Muscle of arm (tissue), 12 donors: ENCODE results near the gene SUPT4H1. TPM values are rescaled to one million over a fixed set of nuclear protein-coding genes. Genes with fewer than 3 reads are reported as not detected.

Source experiments
- DNase-seq: peaks from one replicate; pipeline ENCODE4 v3.0.0-alpha.2; 2013
- polyA plus RNA-seq, 12 donors: library from polyadenylated mRNA; unstranded; fragments of 120-200 nt; gene quantifications; one replicate each; pipeline ENCODE4 v1.2.1, GENCODE V29; 2013; ENCODE audit not compliant: insufficient read length in 12 of 12

SUPT4H1 gene
- polyA plus RNA-seq, 12 donors, result 70.2 to 104 (median 87.3) TPM; not detected in 1

DNA sequence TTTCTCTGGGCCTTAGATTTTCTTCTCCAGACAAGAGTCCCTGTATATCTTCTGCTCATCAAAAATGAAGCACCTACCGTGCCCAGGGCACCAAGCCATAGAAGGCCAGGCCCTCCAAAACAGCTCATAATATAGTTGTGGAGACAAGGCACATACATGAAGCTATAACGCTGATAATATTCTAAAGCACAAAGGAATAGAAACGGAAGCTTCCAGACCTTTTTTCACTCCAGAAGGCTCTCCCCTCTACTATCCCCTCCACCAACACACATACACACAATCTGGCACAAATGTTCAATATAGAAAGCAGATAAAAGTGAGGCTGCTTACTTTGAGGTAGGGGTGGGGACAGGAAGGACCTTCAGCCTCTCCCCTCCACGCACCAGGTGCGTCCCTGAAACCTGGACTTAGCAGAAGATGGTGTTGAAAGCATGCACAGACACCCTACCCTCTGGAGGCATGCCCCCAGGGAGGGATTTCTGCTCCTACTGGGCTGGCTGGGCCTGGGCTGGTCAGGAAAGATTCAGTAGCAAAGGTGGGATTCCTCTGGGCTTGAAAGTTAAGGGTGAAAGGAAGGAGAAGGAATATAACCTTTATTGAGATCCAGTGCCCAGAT is 14.1 kb upstream of the SUPT4H1 start:
- DNase-seq, result no peak

DNA sequence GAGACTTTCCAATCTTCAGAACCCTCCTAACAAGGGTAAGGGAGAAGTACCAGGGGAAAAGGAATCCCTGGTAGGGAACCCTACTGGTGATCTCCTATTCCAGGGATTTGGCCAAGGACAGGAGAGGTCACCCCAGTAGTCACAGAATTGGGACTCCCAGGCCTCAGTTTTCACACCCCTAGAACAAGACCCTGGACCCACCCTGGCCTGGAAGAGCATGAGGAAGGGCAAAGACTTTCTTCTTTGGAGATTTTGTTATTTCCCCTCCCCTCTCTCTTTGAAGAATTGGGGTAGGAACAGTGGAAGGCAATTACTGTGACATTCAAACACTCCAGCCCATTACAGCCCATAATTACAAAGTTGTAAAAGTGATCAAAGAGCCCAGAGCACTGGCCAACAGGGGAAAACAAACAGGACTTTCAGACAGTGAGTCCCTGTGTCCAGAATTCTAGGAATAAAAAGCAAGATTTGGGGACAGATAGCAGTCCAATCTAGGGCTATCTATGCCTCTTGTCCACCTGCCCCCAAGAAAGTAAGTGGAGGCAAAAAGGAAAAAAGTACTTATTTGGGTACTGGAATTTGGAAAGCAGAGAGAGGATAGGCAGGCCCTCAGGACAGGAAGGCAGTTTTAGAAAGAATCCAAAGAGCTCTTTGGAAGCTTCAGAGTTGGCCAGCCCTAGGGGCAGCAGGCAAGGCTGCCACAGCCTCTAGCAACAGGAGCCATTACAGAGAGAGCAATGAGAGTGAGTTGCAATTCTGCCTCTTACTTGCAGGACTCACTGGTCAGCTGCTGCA is 13.4 kb upstream of the SUPT4H1 start:
- DNase-seq, result no peak

DNA sequence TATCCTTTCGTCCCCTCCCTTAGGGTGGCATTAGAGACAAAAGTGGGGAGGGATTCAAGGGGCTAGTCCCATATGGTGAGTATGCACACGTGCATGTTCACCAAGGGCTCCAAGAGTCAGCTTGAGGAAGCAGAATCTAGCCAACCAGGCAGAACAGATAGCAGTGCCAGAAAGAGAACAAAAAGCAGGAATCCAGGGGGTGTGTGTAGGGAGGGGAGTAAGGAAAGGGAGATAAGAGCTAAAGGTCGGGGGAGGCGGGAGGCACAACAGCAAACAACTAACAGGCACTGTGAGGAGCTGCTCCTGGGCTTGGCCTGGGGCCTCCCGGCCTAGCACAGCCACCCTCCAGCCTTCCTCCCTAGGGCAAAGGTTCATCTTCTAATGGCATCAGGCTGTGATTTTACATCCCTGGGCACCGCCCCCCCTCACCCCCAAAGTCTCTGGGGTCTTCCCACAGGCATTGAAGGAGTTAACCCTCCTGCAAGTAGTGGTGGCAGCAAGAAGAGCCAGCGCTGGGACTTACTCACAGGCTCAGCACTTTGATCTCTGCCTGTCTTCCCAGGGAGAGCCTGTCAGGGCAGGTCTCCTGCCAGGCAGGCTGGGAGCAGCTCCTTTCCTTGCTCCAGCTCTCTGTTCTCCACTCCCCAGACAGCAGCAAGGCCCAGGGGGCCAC is 12.4 kb upstream of the SUPT4H1 start:
- no peak for DNase-seq

DNA sequence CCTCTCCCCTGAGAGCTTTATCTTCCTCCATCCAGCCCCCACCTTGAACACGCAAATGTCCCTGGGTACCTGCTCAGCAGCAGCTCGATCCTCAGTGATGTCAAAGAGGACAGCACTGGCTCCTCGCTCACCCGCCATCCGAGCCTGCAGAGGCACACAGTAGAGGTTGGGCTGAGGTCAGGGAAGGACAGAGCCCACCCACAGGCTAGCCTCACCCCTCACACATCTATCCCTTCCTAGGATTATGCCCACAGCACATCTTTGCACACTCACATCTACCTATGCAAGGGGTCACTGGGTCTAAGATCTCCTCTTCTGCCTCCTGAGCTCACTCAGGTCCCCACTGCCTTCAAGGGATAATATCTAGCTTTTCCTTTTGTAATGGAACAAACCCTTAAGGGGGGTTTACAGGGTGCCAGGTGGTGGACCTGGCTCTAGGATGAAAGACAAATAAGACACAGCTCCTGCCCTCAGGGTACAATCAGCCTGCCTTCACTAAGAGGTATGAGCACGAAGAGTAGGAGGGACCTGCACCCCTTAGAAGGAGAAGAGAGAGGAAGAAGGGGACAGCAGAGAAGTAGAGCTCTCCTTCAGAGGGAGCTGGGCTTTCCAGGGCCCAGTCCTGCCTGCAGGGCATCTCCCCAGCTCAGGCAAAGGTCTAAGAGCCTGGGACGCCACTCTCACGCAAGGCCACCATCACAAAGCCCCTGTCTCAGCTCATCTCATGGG is 11.6 kb upstream of the SUPT4H1 start:
- DNase-seq, result no peak

DNA sequence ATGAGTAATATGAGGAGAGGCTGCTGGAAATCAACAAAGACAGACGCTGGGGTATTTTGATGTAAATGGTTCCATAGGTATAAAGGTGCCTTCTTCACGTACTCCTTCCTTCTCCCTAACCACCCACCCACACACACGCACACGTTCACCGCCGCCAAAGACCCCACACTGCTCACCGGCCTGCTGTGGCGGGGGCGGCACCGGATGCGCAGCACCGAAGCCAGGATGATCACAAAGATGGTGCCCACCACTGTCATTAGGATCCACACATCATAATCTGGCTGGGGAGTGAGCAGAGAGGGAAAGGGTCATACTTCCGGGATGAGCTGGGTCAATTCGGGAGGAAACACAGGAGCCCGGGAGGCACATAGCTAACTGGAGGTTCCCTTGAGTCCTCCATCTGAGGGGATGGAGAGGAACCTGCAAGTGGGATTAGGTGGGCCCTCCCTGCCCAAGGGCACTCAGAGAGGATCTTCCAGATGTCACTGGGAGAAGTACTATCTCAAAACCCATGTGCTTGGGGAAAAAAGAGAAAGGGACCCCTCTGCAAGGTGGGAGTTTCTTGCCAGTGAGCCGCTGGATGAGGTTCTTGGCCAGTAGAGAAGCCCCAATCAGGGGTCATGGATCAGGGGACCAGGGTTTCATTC is 10.5 kb upstream of the SUPT4H1 start:
- DNase-seq, result no peak

DNA sequence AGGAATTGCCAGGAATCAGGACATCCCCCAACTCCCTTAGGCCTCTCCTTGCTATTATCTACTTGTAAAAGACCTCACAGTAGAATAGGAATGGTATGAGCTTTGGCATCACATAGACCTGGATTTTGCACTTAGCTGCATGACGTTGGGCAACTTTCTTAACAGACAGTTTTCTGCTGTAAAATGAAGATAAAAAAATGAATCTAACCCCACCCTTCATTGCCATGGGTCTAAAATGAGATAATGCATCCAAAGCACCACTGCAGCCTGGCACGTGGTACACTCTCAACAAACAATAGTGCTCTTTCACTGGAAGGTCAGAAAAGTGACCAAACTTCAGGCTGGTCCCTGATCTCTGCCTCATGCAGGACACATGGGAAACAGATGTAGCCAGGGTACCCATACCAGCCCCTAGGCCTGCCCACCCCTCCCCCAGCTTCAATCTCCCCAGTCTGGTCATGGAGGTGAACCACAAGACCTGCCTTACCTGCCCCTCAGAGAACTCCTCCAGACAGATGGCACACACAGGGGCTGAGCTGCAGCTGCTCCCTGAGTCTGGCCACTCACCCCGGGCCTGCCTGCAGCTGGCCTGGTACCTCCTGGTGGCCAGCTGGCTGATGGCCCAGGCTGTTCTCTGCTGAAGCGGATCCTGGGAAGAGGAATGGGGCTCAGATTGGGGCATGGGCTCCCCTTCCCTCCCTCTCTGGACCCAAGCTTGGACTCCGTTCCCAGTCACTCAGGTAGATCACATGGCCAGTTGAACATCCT is 8.5 kb upstream of the SUPT4H1 start:
- no peak for DNase-seq

DNA sequence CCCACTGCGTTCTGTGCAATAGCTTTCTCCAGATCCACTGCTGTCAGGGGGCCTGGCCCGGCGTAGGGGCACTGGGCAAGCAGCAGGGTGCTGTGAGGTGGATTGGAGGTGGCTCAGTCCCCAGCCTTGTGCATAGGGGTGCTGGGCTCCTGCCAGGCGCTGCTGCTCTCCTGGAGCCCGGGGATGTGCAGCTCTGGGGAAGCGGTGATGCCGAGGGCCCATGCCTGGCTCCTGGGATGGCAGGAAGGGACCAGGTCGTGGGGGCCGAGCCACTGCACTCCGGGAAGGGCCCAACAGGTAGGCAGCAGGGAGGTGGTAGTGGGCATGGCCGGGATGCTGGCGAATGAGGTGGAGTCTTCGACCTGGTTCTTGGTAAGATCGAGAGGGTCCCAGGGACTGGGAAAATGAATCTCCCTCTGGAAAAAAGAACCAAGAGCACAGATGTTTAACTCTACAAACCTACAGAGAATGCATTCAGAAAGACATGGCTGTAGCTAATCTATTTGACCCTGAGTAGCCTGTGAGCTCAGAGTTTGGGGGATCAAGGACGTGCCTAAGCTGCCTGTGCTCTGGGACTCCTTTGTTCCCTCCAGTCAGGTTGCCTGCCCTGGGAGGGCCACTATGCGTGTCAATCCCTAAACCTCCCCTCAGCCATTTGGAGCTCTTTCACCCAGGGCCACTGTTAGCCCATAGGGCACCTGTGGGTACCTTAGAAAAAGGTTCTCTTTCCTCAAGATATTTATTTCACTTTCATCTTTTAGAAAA is 6.6 kb upstream of the SUPT4H1 start:
- DNase-seq, result no peak

DNA sequence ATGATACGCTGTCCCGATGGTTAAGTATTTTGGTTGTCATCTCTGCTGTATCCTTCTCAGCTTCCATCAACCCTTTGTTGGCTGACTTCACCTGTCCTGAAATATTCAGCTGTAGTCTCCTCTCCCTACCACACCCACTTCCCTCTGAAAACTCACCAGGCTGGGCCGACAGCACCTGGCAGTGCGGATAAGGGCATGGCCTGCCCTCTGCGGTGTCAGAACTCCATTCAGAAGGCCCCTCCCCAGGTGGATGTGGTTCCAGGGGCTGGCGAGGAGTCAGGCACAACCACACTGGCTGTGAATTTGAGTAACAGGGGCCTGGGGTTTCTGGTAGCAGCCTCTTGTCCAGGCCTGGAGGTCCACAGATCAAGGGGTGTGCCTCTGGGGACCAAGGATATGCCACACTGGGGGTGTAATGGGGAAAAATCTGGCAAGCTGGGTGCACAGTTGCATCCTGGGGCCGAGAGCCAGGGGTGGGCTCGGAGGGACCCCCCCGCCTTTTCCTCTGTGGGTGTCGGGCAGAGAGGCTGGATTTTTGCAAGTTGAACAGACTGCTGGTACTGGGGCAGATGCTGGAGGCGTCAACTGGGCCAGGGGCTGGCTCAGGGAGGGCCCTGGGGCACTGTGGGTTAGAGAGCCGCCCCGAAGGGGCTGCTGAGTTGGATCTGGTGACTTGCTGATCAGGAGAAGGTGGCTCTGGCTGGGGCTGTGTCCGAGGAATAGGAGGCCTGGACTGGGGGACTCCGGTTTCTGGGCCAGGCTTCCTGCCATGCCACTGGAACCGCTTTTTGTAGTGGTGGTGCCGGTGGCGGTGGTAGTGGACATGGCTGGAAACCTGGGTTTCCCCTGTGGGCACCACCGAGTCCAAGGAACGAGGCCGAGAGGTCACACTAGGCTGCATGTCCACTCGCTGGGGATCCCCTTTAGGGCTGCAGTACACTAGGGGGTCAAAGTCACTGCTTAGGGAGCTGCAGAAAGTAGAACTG is 5.6 kb upstream of the SUPT4H1 start:
- DNase-seq, result no peak

DNA sequence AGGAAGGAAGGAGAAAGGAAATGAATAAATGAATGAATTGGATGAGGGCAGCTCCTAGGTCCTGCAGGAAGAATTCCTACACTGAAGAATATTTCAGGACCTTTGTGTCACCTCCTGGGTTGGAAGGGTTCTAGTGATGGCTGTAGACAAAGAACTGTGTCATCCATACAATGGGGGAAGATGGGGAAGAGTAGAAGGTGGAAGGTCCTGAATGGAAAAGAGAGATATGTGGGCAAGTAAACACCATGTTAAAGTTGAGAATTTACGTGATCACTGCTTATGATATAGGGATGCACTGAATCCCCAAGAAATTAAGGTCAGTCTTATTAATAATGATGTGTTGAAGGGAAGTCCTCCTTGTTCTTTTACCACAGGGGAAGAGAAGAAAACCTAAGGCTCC is 4.2 kb upstream of the SUPT4H1 start:
- DNase-seq, result no peak

DNA sequence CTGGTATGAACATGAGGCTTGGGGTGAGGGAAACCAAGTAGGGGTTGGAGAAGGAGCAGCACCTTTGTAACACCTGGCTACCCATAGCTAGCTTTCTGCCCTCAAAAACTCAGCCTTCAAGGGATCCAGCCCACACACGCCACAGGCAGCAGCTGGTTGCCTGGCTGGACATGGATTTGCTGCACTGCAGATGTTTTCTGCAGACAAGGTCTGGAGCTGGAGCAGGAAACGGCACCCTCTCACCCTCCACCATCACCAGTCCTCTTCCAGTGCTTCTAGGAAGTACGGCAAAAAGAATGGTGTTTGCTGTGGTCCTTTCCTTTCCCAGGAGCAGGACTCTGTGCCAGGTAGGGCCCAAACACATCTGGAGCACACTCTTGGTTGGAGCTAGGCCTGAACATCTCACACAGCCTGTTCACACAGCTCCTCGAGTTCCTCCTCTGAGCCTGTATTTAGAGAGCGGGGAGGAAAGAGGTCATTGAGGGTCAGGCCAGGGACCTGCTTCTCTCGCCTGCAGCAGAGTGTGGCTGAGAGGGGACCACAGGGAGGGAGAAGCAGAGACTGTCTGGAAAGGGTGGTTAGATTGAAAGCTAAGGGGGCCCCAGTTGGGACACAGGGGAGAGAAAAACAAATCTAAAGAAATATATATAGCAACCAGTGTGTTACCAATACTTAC is 2.7 kb upstream of the SUPT4H1 start:
- DNase-seq, result no peak

DNA sequence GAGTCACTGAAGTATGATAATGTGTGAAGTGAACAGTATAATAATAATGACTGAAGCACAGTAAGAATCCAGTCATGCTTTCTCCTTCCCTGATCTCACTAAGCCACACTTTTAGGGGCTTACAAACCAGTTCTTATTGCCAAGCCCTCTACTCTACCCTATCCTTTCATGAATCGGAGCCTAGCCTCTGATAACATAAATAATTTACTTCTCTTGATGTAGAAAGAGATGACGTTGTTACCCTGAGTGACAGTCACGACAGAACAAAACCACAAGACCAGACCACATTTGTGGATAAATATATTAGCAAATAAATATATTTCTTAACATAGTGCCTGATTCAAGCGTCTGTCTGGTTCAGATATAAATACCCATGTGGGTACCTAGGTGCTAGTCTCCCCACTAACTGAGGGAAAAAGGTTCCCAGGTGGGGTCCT is 1.4 kb upstream of the SUPT4H1 start:
- DNase-seq, result no peak

DNA sequence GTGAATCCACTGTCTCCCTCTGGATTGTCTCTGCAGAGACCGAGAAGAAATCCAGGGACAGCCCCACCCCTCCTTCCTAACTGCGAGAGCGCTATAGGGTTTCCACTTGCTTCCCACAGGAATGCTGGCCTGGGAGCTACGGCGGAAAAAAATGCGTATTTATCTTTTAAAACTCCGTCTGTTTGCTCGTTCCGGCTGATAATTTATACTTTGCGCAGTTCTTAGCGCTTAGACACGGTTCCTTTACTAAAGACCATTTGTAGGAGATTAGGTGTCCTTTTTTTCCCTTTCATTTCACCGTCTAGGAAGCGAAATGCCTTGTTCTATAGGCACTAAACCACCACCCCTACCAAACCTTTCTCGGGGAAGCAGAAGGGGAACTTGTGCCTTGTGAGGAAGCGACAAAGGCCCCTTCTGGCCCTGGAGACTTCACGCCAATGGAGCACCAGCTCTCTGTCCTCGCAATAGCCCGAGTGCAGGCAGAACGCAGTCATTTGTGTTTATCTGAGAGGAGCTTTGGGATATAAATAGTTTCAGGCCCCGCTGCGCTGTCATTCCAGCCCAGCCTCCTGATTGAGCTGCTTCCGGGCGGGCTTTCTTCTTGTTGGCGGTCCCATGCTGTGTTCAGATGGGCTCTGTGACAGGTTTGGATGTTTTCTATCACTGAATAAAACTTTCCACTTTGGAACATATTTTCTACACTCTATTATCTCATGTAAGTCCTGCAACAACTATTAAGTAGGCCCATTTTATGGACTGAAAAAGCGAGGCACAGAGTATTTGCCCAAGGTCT is 791 bp upstream of the SUPT4H1 start:
- peak; percentile 68 for DNase-seq

DNA sequence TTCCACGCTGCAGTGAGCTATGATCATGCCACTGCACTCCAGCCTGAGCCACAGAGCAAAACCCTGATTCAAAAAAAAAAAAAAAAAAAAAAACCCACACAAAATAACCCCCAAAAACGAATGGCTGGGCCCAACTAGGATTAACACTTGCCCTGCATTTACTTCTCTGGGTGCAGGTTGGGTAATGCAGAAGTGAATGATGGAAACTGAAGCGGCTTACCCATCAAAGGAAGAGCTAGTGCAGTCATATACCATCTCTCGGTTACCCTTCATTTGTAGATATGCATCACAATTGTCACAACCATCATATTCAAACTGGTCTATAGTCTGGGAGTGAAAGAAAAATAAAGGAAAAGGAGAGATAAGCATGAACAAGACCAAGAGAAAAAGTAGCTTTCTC is 819 bp downstream of the SUPT4H1 start:
- DNase-seq, result no peak

DNA sequence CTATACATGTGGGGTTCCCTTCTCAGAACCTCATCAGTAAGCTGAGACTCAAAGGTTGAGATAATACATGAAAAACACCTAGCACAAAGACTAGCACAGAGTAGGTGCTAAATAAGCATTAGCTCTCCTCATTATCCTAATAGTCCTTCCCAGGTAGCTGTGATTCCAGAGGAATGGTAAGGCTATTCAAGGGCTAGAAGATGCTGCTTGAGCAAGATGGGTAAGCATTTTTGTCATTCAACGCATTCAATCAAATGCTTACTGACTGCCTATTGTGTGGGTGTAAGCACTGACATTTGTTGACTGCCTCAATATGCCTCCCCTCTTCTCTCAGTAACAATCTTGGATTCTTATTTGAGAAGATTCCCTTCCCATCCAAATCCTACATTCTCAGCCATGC is 4.0 kb downstream of the SUPT4H1 start:
- DNase-seq, result no peak

DNA sequence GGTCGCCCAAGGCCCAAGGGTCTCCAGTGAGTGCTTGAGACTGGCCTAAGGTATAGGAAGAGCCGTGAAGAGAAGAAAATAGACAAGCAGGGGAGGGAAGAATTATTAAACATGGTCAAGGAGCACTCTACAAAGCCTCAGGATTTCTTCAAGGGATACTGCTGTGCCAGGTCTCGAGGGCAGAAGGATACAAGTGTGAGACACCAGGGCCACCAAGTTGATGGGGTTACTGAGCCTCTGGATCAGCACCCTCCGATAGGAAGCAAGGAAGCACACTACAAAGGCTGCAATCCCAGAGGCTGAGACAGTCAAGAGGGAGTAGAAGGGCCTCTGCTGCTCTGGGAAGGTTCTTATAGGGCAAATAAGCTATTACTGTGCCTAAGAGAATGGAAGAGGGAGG is 6.5 kb downstream of the SUPT4H1 start:
- no peak for DNase-seq

DNA sequence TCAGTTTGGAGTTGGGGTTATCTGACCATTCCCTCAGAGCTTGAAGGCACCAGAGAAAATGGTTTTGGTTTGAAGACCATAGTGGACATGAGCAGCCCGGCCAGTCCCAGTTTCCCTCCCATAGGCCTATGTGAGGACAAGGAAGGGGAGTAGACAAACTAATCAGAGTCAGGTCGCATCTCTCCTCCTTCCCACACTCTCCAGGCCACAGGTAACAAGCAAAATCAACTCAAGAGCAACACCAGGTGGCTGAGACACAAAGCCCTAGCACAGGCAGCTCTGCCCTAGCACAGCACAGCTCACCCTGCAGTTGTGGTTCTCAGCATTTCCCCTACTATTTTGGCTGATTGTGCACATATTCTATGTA is 7.2 kb downstream of the SUPT4H1 start:
- no peak for DNase-seq

DNA sequence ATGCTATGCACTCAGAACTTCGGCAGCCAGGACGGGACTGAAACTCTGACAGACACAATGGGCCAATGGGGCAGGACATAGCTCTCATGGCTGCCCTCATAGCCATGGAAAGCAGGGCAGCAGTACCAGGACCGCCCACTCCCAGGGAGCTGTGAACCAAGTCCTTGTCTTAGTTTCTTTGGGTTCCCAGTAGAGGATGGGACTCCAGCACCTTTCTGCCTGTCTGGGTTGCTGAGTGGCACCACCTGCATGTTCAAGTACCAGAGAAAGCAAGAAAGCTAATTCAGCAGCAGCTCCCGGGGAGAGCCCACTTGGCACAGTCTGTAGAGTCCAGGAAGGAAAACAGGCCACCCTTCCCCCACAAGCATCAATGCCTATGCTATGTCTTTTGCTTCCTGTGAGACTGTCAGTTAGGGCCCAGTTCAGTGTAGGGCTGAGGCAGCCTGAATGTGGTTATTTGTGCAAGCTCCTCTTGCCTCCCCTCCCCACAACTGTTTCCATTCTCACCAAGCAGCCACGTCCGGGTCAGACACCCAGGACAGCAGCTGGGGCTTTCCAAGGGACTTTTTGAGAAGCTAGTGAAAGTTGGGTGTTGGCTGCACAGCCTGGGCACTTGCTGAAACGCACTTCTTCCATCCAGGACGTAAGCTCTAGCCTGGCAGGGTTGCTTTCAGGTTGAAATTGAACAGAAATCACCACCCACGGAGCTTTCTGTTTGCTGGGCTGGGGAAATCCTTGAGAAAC is 7.8 kb downstream of the SUPT4H1 start:
- no peak for DNase-seq
